Left renal pelvis (tissue), 4 donors: Measurements from ENCODE around the gene NR1H4. TPM values are rescaled to one million over a fixed set of nuclear protein-coding genes. Genes with fewer than 3 reads are reported as not detected.

Experiments
- polyA plus RNA-seq, 4 donors: library from polyadenylated mRNA; unstranded; fragments of 120-200 nt; gene quantifications; one replicate each; pipeline ENCODE4 v1.2.1, GENCODE V29; 2013; ENCODE audit not compliant: insufficient read length in 4 of 4

The NR1H4 gene
- polyA plus RNA-seq, 4 donors: 0.82 to 16.5 (median 12.7) TPM

Other genes starting within 250 kb of the NR1H4 start
- 1 to 10 TPM; 1.9 to 7.7 (median 6.9) TPM for gene DEPDC4, start 206.8 kb upstream of the NR1H4 start, polyA plus RNA-seq
- 10 to 100 TPM; 35.9 to 60.6 (median 58.2) TPM for gene SCYL2, start 206.7 kb upstream of the NR1H4 start, polyA plus RNA-seq
- gene SLC17A8, start 116.8 kb upstream of the NR1H4 start, polyA plus RNA-seq: under 1 TPM; 0.19 to 0.60 (median 0.37) TPM
- gene GAS2L3, start 99.8 kb downstream of the NR1H4 start, polyA plus RNA-seq: 10 to 100 TPM; 18.0 to 28.0 (median 22.1) TPM